ENCODE measurements around the gene ABTB2.
A peak's percentile ranks its signal among the peaks of the same experiment; 100 is the strongest.
"Not testable (repeated sequence)": the region's sequence is repeated elsewhere in the genome, so short reads cannot be mapped to it uniquely, and the experiment has no call there.

The ABTB2 gene

GRCh38 chr11:34185926-34186841 lies 171.6 kb downstream of the ABTB2 start:
- DNase-seq (ENCODE audit: low read depth) = no peak

- DNase-seq (ENCODE audit: low read depth) = no peak
Measured at GRCh38 chr11:34184505-34185015, 173.2 kb downstream of the ABTB2 start.

GRCh38 chr11:34183848-34184391 lies 173.9 kb downstream of the ABTB2 start:
- DNase-seq (ENCODE audit: low read depth) = no peak

- no peak for DNase-seq (ENCODE audit: low read depth)
Measured at GRCh38 chr11:34182921-34183685, 174.7 kb downstream of the ABTB2 start.

- no peak for DNase-seq (ENCODE audit: low read depth)
Measured at GRCh38 chr11:34182425-34182824, 175.4 kb downstream of the ABTB2 start.

GRCh38 chr11:34181856-34182405 lies 175.9 kb downstream of the ABTB2 start:
- no peak for DNase-seq (ENCODE audit: low read depth)

- DNase-seq (ENCODE audit: low read depth) = no peak
Measured at GRCh38 chr11:34181251-34181650, 176.6 kb downstream of the ABTB2 start.

GRCh38 chr11:34180814-34181165 lies 177.0 kb downstream of the ABTB2 start:
- not testable (repeated sequence) for DNase-seq (ENCODE audit: low read depth)

GRCh38 chr11:34180040-34180813 lies 177.6 kb downstream of the ABTB2 start:
- no peak for DNase-seq (ENCODE audit: low read depth)

- DNase-seq (ENCODE audit: low read depth) = no peak
Measured at GRCh38 chr11:34179026-34179675, 178.7 kb downstream of the ABTB2 start.

- no peak for DNase-seq (ENCODE audit: low read depth)
Measured at GRCh38 chr11:34178209-34178821, 179.5 kb downstream of the ABTB2 start.

GRCh38 chr11:34176751-34177209 lies 181.0 kb downstream of the ABTB2 start:
- DNase-seq (ENCODE audit: low read depth) = peak; percentile 41

- DNase-seq (ENCODE audit: low read depth) = no peak
Measured at GRCh38 chr11:34175284-34176019, 182.4 kb downstream of the ABTB2 start.

GRCh38 chr11:34174412-34175041 lies 183.3 kb downstream of the ABTB2 start:
- DNase-seq (ENCODE audit: low read depth) = peak; percentile 48

- no peak for DNase-seq (ENCODE audit: low read depth)
Measured at GRCh38 chr11:34173050-34173449, 184.8 kb downstream of the ABTB2 start.

- no peak for DNase-seq (ENCODE audit: low read depth)
Measured at GRCh38 chr11:34169686-34170085, 188.1 kb downstream of the ABTB2 start.

- DNase-seq (ENCODE audit: low read depth) = peak; percentile 82
Measured at GRCh38 chr11:34168642-34169420, 189.0 kb downstream of the ABTB2 start.

- DNase-seq (ENCODE audit: low read depth) = no peak
Measured at GRCh38 chr11:34167961-34168360, 189.8 kb downstream of the ABTB2 start.
